OCI-LY3 (cell line): ENCODE measurements around the gene CACNA2D3.

Source experiments
- H2AFZ ChIP-seq: fragments of 200-600, 300-600 bp; shearing (Covaris generic); 2 replicates; pipeline ENCODE4 v1.6.0; 2014; ENCODE audit warnings: antibody characterized with exemption, low read depth, low read length
- H3K27ac ChIP-seq: fragments of 200-600, 300-600 bp; sonication (generic); 2 replicates; pipeline ENCODE4 v1.5.1; 2014; ENCODE audit warnings: mild to moderate bottlenecking, low read length, moderate library complexity, mixed read lengths
- H3K27me3 ChIP-seq: fragments of 200-600, 300-600 bp; sonication (generic); 2 replicates; pipeline ENCODE4 v1.6.1; 2014; ENCODE audit warnings: low read depth, low read length, mixed read lengths
- H3K36me3 ChIP-seq: fragments of 200-600, 300-600 bp; sonication (generic); replicated peaks from 2 replicates; pipeline ENCODE3; 2014; ENCODE audit warnings: low read depth, low read length, mixed read lengths
- H3K4me1 ChIP-seq: fragments of 300-600, 200-600 bp; sonication (generic); 2 replicates; pipeline ENCODE4 v1.6.1; 2014; ENCODE audit warnings: low read length, mixed read lengths
- H3K4me2 ChIP-seq: fragments of 200-600, 300-600 bp; sonication (generic); 2 replicates; pipeline ENCODE4 v1.6.1; 2014; ENCODE audit warnings: low read length, mixed read lengths
- H3K4me3 ChIP-seq: fragments of 300-600, 200-600 bp; sonication (generic); 2 replicates; pipeline ENCODE4 v1.5.1; 2014; ENCODE audit warnings: antibody characterized with exemption, mild to moderate bottlenecking, low read length, moderate library complexity
- H3K79me2 ChIP-seq: fragments of 300-600, 200-600 bp; shearing (Covaris generic); 2 replicates; pipeline ENCODE4 v1.6.1; 2014; ENCODE audit warnings: mild to moderate bottlenecking, low read length, mixed read lengths
- H3K9ac ChIP-seq: fragments of 300-600, 200-600 bp; shearing (Covaris generic); 2 replicates; pipeline ENCODE4 v1.6.0; 2014; ENCODE audit warnings: mild to moderate bottlenecking, low read length, moderate library complexity
- H3K9me3 ChIP-seq: fragments of 200-600, 300-600 bp; shearing (Covaris generic); 2 replicates; pipeline ENCODE4 v1.6.1; 2014; ENCODE audit warnings: low read length, mixed read lengths; ENCODE audit not compliant: insufficient read depth
- H4K20me1 ChIP-seq: fragments of 200-600, 300-600 bp; sonication (generic); 2 replicates; pipeline ENCODE4 v1.6.1; 2016; ENCODE audit warnings: low read length, mixed read lengths; ENCODE audit not compliant: insufficient read depth
- EZH2phosphoT487 ChIP-seq: fragments of 200-600 bp; shearing (Covaris generic); IDR thresholded peaks from 2 replicates; pipeline ENCODE4 v1.6.1; 2018; ENCODE audit warnings: antibody characterized with exemption, mixed run types, low read depth
- TF ChIP-seq, protein P1 (sequence below): fragments of 200-600, 300-600 bp; sonication (generic); IDR thresholded peaks from 2 replicates; pipeline ENCODE4 v1.5.1; 2014; ENCODE audit warnings: antibody characterized with exemption, low read length, low read depth

CACNA2D3 gene

DNA sequence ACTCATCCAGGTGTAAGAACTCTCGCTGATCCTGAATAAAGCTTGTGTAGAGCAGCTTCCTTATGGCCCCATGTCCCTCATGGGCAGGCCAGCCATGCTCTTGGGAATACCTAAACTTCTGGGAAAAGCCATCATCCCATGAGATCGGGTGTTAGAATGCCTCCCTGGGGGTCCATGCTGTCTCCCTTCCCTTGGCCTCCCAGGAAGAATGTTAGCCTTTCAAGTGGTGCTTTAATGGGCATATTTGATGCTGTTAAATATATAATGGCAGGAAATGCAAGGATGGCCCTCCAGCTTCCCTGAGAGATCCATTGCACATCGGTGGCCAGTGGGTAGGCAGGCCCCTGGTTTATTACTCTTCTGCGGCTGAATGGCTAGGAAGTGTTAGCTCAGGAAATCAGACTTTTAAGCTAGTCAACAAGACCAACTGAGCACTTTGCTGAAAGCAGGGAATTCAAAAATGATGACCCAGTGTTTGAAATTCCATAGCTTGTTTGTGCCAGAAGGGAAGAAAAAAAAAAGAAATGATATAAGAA lies 866.0 kb downstream of the CACNA2D3 start:
- Histone ChIP-seq H3K4me1 (no peaks in the 10 kb centered on the region), H3K4me2 (no peak overlapping the region)
- TF ChIP-seq, protein P1, sequence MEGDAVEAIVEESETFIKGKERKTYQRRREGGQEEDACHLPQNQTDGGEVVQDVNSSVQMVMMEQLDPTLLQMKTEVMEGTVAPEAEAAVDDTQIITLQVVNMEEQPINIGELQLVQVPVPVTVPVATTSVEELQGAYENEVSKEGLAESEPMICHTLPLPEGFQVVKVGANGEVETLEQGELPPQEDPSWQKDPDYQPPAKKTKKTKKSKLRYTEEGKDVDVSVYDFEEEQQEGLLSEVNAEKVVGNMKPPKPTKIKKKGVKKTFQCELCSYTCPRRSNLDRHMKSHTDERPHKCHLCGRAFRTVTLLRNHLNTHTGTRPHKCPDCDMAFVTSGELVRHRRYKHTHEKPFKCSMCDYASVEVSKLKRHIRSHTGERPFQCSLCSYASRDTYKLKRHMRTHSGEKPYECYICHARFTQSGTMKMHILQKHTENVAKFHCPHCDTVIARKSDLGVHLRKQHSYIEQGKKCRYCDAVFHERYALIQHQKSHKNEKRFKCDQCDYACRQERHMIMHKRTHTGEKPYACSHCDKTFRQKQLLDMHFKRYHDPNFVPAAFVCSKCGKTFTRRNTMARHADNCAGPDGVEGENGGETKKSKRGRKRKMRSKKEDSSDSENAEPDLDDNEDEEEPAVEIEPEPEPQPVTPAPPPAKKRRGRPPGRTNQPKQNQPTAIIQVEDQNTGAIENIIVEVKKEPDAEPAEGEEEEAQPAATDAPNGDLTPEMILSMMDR, result no peak
- no peak for TF ChIP-seq EZH2phosphoT487

DNA sequence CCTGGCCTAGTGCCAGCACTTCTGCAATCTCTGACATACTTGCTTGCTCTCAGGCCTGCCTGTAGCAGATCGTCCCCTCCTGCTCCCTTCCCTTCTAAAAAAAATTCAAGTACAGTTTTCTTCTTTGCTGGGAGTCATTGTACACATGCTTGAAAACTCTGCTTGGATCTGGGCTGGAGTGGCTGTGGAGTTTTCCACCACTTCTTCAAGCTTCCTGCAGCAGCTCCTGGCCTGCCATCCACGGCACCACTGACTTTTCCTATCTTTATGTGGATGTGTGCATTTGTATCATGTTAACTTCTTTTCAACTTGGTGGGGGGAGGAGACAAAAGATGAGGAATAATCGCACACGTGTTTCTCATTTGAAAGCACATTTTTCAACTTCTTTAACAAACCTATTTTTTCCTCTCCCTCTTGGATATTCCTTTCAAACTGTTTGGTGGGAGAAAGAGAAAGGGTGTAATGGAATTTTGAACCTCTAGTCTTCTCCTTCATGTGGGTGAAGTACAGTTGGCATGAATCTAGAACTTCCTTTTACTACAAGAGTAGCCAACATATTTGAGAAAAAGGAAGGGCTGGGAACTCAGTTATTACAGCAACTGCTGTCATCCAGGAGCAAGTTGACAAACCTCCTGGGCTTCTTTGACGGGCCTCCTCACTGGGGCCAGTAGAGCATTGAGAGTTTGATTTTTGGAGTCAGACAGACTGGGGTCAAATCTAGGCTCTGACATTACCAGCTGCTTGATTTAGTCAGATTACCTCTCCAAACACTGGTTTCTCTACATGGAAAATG lies 866.7 kb downstream of the CACNA2D3 start:
- TF ChIP-seq, protein P1, result no peak
- TF ChIP-seq EZH2phosphoT487, result no peak
- H4K20me1 ChIP-seq, result no peaks in the 10 kb centered on the region

More for the DNA sequence above, 866.0 kb downstream of the CACNA2D3 start:
- H3K79me2 ChIP-seq, result no peaks in the 10 kb centered on the region
- H2AFZ ChIP-seq, result no peak overlapping the region
- H3K27ac ChIP-seq, result no peak overlapping the region
- no peaks in the 10 kb centered on the region for H3K9me3 ChIP-seq
- no peak overlapping the region for H3K4me3 ChIP-seq
- no peaks in the 10 kb centered on the region; the same call in 1 of the 2 replicates for H3K27me3 ChIP-seq
- H3K9ac ChIP-seq, result no peak overlapping the region
- H3K36me3 ChIP-seq, result no peaks in the 10 kb centered on the region
- no peaks in the 10 kb centered on the region for H4K20me1 ChIP-seq

DNA sequence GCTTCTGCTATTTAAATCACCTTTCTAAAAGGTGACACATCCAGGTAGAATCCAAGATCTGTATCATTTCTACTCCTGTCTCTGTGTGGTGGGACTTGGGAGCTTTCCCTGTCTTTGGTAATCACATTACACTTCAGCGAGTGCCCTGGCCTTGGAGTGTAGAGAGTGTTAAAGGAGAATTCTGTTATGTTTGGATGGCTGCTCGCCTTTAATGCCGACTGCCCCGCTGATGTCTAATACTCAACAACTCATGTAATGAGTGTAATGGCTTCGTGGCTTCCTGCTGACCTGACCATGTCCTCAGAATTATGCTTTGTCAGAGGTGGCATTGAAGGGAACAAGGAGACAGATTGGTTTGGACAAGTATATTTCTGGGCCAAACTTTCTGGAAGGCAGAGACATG lies 871.8 kb downstream of the CACNA2D3 start:
- H3K27me3 ChIP-seq, result no peaks in the 10 kb centered on the region
- H3K79me2 ChIP-seq, result no peaks in the 10 kb centered on the region
- H3K27ac ChIP-seq, result no peak overlapping the region
- no peak overlapping the region for H3K4me3 ChIP-seq
- no peak overlapping the region for H3K4me2 ChIP-seq
- no peaks in the 10 kb centered on the region for H3K4me1 ChIP-seq
- no peaks in the 10 kb centered on the region for H4K20me1 ChIP-seq
- H2AFZ ChIP-seq, result no peak overlapping the region
- no peaks in the 10 kb centered on the region for H3K36me3 ChIP-seq
- no peaks in the 10 kb centered on the region for H3K9me3 ChIP-seq
- H3K9ac ChIP-seq, result no peak overlapping the region
- TF ChIP-seq, protein P1, result no peak
- TF ChIP-seq EZH2phosphoT487, result no peak

More for the DNA sequence above, 866.7 kb downstream of the CACNA2D3 start:
- Histone ChIP-seq H3K79me2 (no peaks in the 10 kb centered on the region), H3K4me1 (no peaks in the 10 kb centered on the region), H3K4me2 (no peak overlapping the region), H3K9me3 (no peaks in the 10 kb centered on the region), H3K27me3 (no peaks in the 10 kb centered on the region; the same call in 1 of the 2 replicates), H3K27ac (no peak overlapping the region), H2AFZ (no peak overlapping the region), H3K36me3 (no peaks in the 10 kb centered on the region), H3K9ac (no peak overlapping the region), H3K4me3 (no peak overlapping the region)

DNA sequence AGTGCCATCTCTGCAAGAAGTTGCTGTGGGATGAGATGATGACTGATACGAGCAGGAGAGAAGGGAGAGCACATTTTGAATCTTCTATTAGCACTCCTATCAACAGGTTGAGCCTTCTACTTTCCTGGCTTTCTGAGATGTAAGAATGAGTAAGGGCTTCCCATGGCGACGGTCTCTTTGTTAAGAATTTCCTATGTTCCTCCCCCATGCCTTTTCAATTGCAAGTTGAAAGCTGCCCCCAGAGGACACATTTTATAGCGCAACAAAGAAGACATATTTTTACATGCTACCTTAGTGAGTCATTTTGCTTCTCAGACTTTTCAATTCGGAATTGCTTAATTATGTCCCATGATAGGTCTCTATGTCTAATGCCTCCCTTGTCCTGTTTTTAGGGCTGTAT lies 876.8 kb downstream of the CACNA2D3 start:
- no peak overlapping the region for H2AFZ ChIP-seq
- H3K79me2 ChIP-seq, result no peaks in the 10 kb centered on the region
- no peak overlapping the region for H3K4me3 ChIP-seq
- H3K36me3 ChIP-seq, result no peaks in the 10 kb centered on the region
- no peak overlapping the region for H3K9ac ChIP-seq
- H3K27me3 ChIP-seq, result no peaks in the 10 kb centered on the region
- H3K9me3 ChIP-seq, result no peaks in the 10 kb centered on the region
- H4K20me1 ChIP-seq, result no peaks in the 10 kb centered on the region
- TF ChIP-seq EZH2phosphoT487, result no peak
- TF ChIP-seq, protein P1, result no peak
- H3K4me1 ChIP-seq, result no peaks in the 10 kb centered on the region
- H3K4me2 ChIP-seq, result no peak overlapping the region
- H3K27ac ChIP-seq, result no peak overlapping the region
